Activated naive CD4-positive, alpha-beta T cell treated with anti-CD3 and anti-CD28 coated beads, Interleukin-2, amount 50 U/mL, for 24 hours (primary cell): ENCODE measurements around the gene HPSE.

Experiments used
- H3K27ac Mint-ChIP-seq: one replicate; pipeline ENCODE4 v1.8.0; 2021; ENCODE audit warnings: mild to moderate bottlenecking, mixed read lengths
- H3K27me3 Mint-ChIP-seq: one replicate; pipeline ENCODE4 v1.8.0; 2021; ENCODE audit warnings: mixed read lengths
- H3K36me3 Mint-ChIP-seq: one replicate; pipeline ENCODE4 v1.8.0; 2021; ENCODE audit warnings: mixed read lengths
- H3K4me1 Mint-ChIP-seq: one replicate; pipeline ENCODE4 v1.8.0; 2021; ENCODE audit warnings: mixed read lengths
- H3K4me3 Mint-ChIP-seq: one replicate; pipeline ENCODE4 v1.8.0; 2021; ENCODE audit warnings: mild to moderate bottlenecking, mixed read lengths
- H3K9me3 Mint-ChIP-seq: one replicate; pipeline ENCODE4 v1.8.0; 2021; ENCODE audit warnings: mixed read lengths

Gene HPSE

DNA sequence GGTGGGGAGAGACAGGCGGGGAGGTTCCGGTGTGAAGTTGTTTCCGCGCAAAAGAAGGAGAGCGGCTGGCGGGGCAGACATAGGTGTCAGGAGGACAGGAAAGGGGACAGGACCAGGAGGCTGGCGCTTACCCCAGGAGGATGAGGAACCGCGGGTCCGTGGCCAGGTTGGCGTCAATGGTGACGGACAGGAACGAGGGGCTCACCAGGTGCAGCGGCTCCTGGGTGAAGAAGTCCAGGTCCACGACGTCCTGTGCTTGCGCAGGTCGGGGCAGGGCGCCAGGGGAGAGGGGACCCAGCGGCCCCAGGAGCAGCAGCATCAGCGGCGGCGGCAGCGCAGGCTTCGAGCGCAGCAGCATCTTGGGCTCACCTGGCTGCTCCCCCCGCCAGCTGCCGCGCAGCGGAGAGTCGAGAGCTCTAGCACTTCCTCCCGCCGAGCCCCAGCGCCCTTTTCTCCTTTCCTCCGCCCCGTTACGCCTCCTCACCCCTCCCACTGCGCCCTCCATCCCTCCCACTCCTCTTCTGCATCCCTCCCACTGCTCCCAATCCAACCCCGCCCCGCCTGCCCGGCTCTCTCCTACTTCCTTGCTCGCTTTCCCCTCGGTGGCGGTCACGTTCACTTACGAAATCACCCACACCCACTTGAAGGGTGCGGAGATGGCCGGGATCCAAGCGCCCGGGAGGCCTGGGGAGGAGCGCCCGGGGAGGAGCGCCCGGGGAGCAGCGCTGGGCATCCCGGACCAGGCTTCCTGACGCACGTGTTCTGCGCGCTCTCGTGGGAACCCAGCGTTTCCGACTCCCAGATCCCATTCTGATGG is at the start of gene HPSE:
TSS of gene HPSE (minus strand) at position 424 of the 817 bp plus-strand sequence. CDS start at position 358, 66 bp downstream.
- Mint-ChIP-seq H3K4me1 (peaks cover 40% of the 10 kb centered on the region), H3K27ac (peak within 1 kb of the TSS; percentile 70), H3K9me3 (peaks cover 6% of the 10 kb centered on the region), H3K36me3 (no peaks in the 10 kb centered on the region), H3K27me3 (no peaks in the 10 kb centered on the region), H3K4me3 (peak within 1 kb of the TSS; percentile 88)

DNA sequence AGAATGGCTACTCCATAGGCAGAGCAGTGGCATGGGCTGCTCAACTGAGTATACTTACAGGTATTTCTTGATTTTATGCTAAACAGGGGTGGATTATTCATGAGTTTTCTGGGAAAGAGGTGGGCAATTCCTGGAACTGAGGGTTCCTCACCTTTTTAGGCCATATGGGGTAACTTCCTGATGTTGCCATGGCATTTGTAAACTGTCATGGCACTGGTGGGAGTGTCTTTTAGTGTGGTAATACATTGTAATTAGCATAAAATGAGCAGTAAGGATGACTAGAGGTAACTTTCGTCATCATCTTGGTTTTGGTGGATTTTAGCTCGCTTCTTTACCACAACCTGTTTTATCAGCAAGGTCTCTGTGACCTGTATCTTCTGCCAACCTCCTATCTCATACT is 48.2 kb upstream of the HPSE start:
- H3K4me3 Mint-ChIP-seq, result no peak overlapping the region
- peaks cover 4% of the 10 kb centered on the region for H3K9me3 Mint-ChIP-seq
- H3K27me3 Mint-ChIP-seq, result no peaks in the 10 kb centered on the region
- no peaks in the 10 kb centered on the region for H3K36me3 Mint-ChIP-seq
- H3K27ac Mint-ChIP-seq, result no peak overlapping the region
- H3K4me1 Mint-ChIP-seq, result peaks cover 8% of the 10 kb centered on the region

DNA sequence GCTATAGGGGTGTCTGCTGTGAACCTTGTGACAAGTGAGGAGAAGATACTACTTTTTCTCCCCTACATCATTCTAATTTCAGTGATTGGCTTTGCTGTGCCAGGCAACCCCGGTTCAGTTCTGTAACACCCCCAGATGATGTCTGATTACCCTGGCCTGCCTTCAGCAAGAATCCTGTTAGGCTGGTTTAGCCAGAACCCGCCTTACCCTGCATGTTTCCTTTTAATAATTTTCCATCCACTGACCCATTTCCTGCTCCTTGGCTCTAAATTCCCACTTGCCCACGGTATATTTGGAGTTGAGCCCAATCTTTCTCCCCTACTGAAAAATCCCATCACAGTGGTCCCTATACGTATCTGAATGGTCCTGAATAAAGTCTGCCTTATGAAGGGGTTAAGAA is 46.5 kb upstream of the HPSE start:
- H3K4me1 Mint-ChIP-seq, result no peaks in the 10 kb centered on the region
- peaks cover 1% of the 10 kb centered on the region for H3K36me3 Mint-ChIP-seq
- H3K27me3 Mint-ChIP-seq, result no peaks in the 10 kb centered on the region
- no peak overlapping the region for H3K27ac Mint-ChIP-seq
- H3K4me3 Mint-ChIP-seq, result no peak overlapping the region
- H3K9me3 Mint-ChIP-seq, result peaks cover 4% of the 10 kb centered on the region

DNA sequence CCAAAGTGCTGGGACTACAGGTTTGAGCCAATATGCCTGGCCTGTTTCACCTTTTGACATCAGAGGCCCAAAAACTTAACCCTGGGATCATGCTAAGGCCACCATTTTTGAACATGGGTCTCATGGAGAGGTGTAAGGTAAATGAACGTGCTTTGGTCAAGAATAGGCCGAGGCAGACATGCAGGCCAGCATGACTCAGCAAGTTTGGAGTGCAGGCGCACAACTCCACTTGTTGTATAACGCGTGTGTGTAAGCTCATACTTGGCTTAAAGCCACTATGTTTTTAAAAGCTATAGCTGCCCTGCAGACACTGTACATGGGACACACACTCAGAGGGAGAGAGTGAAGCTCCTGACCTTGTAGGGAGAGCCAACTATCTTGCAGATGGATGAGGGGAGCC is 43.8 kb upstream of the HPSE start:
- peaks cover 4% of the 10 kb centered on the region for H3K9me3 Mint-ChIP-seq
- H3K27me3 Mint-ChIP-seq, result peaks cover 5% of the 10 kb centered on the region
- H3K4me3 Mint-ChIP-seq, result no peak overlapping the region
- no peak overlapping the region for H3K27ac Mint-ChIP-seq
- no peaks in the 10 kb centered on the region for H3K4me1 Mint-ChIP-seq
- peaks cover 6% of the 10 kb centered on the region for H3K36me3 Mint-ChIP-seq

DNA sequence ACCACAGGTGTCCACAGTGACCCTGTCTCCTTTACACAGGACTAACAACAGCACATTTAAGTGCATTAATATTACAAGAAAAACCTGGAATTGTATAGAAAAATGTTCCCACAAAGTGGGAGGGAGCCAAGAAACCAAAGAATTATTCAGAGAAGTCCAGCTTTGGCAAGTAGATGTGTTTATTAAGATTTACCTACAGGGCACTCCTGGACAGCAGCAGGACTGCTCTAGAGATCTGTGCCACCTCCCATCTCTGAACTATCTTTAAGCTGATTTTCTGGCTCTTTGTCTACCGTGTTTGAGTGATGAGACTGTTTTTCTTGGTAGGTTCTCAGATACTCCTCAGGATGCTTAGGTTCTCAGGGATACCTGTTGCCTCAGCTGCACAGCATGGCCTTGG is 38.3 kb upstream of the HPSE start:
- Mint-ChIP-seq H3K9me3 (no peaks in the 10 kb centered on the region), H3K27me3 (peaks cover 5% of the 10 kb centered on the region), H3K36me3 (peaks cover 6% of the 10 kb centered on the region), H3K27ac (no peak overlapping the region), H3K4me1 (no peaks in the 10 kb centered on the region), H3K4me3 (no peak overlapping the region)

DNA sequence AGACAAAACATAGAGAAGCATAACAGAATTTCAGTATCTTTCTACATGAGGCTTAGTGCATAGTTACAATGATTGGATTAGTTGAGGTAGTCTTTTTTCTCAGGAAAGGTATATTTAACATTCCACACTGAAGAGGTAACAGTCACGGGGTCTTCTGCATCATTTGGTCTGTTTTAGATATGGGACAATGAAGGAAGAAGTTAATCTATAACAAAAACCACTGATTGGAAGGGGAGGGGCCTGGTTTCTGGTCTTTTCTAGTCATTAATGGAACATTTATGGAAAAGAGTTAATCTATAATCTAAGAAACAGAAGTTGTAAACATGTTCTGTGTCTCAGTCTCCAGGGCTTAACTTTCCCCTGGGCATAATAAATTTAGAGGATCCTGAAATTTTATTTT is 37.3 kb upstream of the HPSE start:
- Mint-ChIP-seq H3K27me3 (peaks cover 5% of the 10 kb centered on the region), H3K4me3 (no peak overlapping the region), H3K27ac (no peak overlapping the region), H3K4me1 (no peaks in the 10 kb centered on the region), H3K36me3 (peaks cover 6% of the 10 kb centered on the region), H3K9me3 (no peaks in the 10 kb centered on the region)

DNA sequence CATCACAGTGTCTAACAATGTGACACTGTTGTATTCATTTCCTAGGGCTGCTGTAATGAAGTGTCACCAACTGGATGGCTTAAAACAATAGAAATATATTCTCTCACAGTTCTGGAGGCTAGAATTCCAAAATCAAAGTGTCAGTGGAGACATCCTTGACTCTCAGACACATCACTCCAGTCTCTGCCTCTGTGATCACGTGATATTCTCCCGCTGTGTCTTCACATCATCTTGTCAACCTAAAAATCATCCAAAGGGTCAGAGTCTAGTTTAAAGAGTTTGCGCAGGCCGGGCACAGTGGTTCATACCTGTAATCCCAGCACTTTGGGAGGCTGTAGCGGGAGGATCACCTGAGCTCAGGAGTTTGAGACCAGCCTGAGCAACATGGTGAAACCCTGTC is 36.6 kb upstream of the HPSE start:
- Mint-ChIP-seq H3K36me3 (peaks cover 5% of the 10 kb centered on the region), H3K4me1 (no peaks in the 10 kb centered on the region), H3K27ac (no peak overlapping the region), H3K27me3 (peaks cover 5% of the 10 kb centered on the region), H3K4me3 (no peak overlapping the region), H3K9me3 (no peaks in the 10 kb centered on the region)

DNA sequence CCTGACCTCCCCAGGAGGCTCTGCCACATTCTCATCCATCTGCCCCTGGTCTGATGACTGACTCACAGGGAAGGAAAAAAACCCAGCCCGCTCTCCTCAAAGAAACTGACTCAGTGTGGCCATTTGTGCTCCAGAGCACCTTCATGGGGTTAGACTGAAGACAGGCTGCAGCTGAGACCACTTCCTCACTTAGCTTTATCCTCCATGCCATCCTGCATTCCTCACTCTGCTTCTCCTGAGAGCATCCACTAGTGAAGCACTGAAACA is 35.9 kb upstream of the HPSE start:
- Mint-ChIP-seq H3K27ac (no peak overlapping the region), H3K9me3 (no peaks in the 10 kb centered on the region), H3K36me3 (no peaks in the 10 kb centered on the region), H3K27me3 (no peaks in the 10 kb centered on the region), H3K4me3 (no peak overlapping the region), H3K4me1 (no peaks in the 10 kb centered on the region)

DNA sequence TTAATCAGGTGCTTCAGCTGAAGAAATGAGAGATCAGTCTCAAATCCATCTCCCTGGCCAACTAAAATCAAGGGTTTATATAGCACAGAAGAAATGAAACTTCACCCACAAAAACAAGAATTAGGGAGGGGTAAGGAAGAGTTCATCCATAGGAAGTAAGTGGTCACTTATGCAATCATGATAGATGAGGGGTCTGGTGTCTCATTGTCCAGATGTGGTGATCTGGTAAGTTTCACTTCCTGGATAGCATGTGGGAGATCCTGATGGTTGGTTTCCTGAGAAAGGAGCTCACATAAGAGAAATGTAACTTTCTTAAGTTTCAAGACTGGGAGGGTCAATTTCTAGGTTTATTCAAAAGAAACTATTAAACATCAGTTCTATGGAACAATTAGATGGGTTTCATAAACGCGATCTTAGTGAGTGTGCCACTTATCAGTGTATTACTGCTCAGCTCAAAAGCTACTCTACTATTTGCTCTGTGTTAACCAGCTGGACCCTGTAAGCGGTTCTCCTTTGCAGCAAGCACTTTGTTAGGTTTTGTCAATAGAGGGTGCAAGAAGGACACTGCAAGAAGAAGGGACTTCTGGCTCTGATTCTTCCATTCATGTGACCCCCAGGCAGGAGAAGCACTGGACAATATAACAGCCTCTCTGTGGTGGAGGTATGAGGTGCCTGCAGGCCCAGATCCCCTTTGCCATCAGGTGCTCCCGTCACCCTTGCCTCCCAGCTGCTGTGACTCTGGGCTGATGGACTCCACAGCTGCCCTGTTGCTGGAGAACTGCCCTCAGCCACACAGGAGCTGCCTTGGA is 35.4 kb upstream of the HPSE start:
- Mint-ChIP-seq H3K9me3 (no peaks in the 10 kb centered on the region), H3K27ac (no peak overlapping the region), H3K4me1 (no peaks in the 10 kb centered on the region), H3K27me3 (peaks cover 2% of the 10 kb centered on the region), H3K36me3 (no peaks in the 10 kb centered on the region), H3K4me3 (no peak overlapping the region)

DNA sequence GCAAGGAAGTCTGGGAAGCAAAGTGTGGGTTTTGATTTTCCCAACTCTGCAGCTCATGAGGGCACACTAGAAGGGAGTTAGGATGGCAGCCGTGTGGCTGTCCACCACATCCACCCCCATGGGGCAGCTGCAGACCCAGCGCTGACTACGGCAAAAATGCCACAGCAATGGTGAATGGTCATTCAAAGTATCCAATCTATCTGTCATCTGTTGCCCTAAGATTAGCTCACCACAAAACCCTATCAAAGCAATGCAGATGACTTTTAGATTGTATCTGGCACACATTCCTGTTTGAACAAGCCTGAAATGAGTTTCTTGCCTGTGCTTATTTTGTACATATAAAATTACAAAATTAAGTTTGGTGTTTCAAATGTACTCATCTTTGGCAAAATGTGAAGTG is 29.7 kb upstream of the HPSE start:
- Mint-ChIP-seq H3K4me3 (no peak overlapping the region), H3K4me1 (peaks cover 4% of the 10 kb centered on the region), H3K36me3 (no peaks in the 10 kb centered on the region), H3K27me3 (peaks cover 2% of the 10 kb centered on the region), H3K27ac (no peak overlapping the region), H3K9me3 (no peaks in the 10 kb centered on the region)

DNA sequence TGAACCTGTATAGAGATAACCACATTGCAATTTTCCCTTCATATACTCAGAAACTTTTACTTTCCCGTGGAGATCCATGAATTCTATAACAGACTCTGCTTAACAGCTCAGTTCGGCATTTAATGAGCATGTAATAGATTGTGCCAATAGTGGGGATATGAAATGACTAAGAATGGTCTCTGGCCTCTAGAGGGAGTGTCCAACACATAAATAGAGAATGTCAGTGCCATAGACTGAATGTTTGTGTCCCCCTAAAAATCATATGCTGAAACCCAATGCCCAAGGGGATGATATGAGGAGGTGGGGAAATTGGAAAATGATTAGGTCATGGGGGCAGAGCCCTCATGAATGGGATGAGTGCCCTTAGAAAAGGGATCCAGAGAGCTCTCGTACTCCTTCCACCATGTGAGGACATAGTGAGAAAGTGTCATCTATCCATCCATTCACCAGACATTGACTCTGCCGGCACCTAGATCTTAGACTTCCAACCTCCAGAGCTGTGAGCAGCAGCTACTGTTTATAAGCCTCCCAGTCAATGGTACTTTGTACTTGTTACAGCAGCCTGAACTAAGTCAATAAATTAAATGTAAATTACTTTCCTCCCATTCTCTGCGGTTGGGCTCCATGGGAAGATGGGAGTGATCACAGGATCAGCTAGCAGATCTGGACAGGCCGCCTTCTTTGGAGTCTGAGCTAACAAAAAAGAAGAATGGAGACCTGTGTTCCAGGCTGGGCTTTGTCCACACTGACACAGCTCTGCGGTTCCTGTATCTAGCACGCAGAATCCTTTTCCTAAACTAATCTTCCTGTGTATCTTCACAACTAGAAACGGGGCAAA is 28.1 kb upstream of the HPSE start:
- no peaks in the 10 kb centered on the region for H3K9me3 Mint-ChIP-seq
- H3K27me3 Mint-ChIP-seq, result peaks cover 2% of the 10 kb centered on the region
- no peak overlapping the region for H3K4me3 Mint-ChIP-seq
- no peak overlapping the region for H3K27ac Mint-ChIP-seq
- no peaks in the 10 kb centered on the region for H3K36me3 Mint-ChIP-seq
- peaks cover 5% of the 10 kb centered on the region for H3K4me1 Mint-ChIP-seq

DNA sequence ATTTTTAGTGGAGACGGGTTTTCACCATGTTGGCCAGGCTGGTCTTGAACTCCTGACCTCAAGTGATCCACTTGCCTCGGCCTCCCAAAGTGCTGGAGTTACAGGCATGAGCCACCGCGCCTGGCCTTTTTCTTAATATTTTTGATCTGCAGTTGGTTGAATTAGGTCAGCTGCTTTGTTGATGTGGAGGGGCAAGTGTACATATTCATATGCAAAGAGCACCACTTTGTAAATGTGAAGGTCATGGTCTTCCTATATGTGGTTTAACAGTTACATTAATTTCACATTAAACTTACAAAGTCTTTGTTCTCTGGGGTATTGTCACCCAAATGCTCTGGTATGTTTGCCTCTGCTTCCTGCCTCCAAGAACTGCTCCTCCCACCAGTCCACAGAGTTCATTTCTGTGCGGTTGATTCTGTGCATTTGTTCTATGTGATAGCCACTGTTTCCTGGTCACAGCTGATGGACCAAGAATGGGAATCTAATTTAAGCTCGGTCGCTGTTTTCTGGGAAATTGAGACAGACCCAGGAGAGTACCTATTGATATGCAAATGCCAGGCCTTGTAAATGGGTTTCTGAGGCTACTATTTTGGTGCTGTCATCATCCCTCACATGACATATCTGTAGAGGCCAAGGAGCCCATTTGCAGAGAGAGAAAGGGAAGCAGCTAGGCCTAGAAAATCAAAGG is 26.9 kb upstream of the HPSE start:
- Mint-ChIP-seq H3K4me1 (peaks cover 16% of the 10 kb centered on the region), H3K27me3 (peaks cover 2% of the 10 kb centered on the region), H3K36me3 (no peaks in the 10 kb centered on the region), H3K27ac (no peak overlapping the region), H3K4me3 (no peak overlapping the region), H3K9me3 (no peaks in the 10 kb centered on the region)

DNA sequence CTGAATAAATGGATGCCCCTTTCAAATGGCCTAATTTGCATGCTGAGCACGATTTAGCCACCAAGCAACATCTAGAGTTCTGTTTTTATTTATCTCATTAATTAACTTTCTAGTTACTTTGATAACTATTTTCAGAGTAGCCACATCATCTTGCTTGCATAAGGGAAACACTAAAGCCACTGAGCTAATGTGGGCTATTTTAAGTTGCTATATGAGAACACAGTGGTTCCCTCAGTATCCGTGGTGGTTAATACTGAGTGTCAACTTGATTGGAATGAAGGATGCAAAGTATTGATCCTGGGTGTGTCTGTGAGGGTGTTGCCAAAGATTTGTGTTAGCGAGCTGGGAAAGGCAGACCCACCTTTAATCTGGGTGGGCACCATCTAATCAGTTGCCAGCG is 25.4 kb upstream of the HPSE start:
- Mint-ChIP-seq H3K4me3 (no peak overlapping the region), H3K9me3 (no peaks in the 10 kb centered on the region), H3K36me3 (no peaks in the 10 kb centered on the region), H3K27ac (no peak overlapping the region), H3K4me1 (peaks cover 18% of the 10 kb centered on the region), H3K27me3 (no peaks in the 10 kb centered on the region)

DNA sequence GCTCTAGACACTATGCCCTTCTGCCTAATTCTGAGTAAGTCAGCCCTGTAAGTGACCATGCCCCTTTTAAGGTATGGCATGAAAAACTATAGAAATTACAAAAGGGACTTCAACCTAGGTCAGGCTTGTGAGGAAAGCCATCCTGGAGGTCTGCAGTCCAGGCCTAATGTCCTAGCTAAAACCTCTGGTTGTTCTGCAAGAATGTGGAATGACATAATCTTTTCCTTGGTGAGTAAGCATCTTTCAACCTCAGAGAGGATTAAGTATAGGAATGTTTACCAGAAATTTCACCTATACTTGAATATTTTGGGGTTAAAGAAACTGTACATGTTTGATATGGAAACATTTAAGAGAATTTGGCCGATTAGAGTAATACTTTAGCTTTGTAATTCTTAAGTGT is 23.8 kb upstream of the HPSE start:
- H3K27me3 Mint-ChIP-seq, result no peaks in the 10 kb centered on the region
- peaks cover 18% of the 10 kb centered on the region for H3K4me1 Mint-ChIP-seq
- H3K9me3 Mint-ChIP-seq, result no peaks in the 10 kb centered on the region
- H3K36me3 Mint-ChIP-seq, result no peaks in the 10 kb centered on the region
- no peak overlapping the region for H3K4me3 Mint-ChIP-seq
- H3K27ac Mint-ChIP-seq, result no peak overlapping the region

DNA sequence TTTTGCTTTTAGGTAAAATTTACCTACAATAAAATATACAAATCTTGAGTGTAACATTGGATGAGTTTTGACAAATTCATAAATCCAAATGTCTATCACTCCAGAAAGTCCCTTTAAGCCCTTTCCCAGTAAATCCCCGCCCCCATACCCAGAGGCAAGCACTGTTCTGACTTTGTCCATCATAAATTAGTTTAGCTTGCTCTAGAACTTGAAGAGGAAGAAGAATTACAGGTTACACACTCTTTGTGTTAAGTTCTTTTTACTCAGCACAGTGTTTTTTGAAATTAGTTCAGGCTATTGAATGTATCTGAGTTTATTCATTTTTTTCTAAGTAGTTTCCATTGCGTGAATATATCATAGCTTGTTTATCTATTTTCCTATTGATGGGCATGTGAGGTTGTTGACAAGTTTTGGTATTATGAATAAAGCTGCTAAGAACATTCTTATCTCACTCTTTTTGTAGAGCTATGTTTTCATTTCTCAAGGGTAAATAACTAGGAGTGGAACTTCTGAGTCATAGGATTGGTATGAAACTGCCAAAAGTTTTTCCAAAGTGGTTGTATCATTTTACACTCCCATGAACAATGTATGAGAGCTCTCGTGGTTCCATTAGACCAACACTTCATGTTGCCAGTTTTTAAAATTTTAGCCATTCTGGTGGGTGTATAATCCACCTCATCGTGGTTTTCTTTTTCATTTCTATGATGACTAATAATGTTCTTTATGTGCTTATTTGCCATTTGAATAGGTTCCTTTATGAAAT is 22.4 kb upstream of the HPSE start:
- Mint-ChIP-seq H3K9me3 (no peaks in the 10 kb centered on the region), H3K27ac (peak overlapping the region; percentile 95), H3K4me1 (peaks cover 18% of the 10 kb centered on the region), H3K27me3 (no peaks in the 10 kb centered on the region), H3K36me3 (no peaks in the 10 kb centered on the region), H3K4me3 (no peak overlapping the region)
